ENCODE data around the gene VAV2.

Gene VAV2

DNA sequence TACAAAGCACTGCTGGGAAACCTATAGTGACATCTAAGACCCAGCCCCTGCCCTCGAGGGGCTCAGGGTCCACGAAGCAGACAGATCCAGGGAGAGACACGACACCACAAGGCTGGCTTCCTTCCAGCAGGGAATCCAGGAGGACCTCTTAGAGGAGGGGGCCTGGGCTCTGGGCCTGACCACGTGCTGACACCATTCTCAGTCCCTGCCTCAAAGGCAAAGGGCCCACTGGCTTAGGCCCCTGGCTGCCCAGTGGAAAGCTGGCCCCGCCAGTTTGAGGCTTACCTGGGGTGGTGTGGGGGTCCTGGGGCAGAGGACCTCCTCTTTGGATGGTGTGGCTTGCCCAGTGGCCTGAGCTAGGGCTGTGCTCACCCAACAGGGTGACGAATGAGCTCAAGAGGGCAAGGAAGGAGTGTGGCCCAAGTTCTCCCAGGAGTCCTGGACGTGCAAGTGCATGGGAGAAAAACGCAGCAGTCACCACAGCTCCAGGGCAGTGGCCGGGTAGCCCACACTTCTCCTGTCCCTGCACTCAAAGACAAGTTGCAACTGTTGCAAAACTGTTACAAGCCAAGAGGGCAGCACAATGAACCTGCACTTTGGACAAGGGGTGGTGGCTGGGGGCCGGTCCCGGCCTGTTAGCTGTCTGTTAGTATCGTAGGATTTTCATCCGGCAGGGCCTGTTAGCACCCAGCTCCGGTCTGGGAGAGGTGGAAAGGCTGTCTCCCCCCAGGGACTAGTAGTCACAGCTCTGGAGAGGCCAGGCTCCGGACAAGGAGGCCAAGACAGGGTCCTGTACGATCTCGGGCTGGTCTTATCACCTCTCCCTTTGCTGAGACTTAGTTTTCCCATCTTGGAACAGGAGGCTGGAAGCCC lies 252.5 kb downstream of the VAV2 start:
- DNase-seq (ENCODE audit: low read depth), result no peak

DNA sequence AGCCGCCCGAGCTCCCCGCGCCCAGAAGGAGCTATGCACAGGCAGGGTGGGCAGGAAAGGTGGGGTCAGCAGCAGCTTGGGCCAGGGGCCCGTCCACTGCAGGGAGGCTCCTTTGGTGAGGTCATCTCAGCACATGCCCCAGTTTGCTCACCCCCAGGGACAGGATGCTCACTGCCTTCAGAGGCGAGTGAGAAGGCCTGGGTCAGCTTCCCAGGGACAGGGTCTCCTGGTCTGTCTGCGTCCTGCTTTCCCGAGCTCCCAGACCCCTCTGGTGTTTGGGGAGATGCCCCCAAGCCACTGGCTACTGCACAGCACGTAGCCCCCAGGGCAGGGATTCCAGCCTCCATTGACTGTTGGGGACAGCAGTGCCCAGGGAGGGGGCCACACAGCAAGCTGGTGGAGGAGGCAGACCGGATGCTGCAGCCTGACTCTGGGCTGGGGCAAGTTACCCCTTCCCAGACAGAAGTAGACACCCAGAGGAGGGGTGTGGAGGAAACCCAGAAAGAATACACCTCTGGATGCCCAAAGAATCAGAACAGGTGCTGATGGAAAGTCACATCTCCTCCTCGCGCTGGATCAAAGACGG lies 253.4 kb downstream of the VAV2 start:
- no peak for DNase-seq (ENCODE audit: low read depth)

DNA sequence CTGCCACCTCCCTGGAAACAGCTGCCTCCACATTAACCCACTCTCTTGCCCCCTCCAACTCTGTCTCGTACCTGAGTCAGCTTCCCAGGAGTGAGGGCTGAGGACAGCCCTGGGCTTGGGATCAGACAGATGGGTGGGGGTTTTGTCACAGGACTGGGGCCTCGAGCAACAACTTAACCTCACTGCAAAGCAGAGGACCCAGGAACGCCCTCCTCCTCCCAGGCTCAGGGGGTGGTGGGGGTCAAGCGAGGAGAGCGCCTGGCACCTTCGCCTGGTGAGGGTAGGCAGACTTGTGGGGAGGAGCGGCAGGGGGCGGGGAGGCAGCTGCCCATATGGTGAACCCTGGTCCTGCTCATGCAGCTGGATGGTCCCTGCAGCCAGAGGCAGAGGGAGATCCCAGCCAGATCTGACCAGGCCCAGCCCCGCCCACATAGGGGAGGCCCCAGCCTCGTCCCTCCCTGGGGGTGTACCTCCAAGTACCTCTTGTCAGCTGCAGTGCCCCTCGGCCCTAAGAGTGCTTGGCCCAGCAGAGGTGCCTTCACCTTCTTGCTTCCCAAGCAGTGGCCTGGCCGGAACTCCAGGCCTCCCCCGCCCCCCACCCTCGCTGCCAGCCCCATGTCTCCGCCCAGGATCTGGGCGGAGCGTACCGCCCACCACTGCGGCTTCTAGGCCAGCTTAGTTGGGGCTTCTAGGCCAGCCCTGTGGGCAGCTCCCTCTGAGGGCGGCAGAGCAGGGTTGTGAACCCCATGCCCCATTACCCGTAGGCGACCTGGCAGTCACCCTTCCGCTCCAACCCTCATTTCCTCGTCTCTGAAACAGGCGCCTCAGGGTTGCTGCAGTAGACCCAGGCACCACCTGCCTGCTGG lies 254.1 kb downstream of the VAV2 start, which contains the start of gene SARDH:
SARDH (minus strand) TSS at position 579 of the 866 bp plus-strand sequence. CDS start 4,179 bp downstream, outside the sequence.
- DNase-seq (ENCODE audit: low read depth), result peak; percentile 74

DNA sequence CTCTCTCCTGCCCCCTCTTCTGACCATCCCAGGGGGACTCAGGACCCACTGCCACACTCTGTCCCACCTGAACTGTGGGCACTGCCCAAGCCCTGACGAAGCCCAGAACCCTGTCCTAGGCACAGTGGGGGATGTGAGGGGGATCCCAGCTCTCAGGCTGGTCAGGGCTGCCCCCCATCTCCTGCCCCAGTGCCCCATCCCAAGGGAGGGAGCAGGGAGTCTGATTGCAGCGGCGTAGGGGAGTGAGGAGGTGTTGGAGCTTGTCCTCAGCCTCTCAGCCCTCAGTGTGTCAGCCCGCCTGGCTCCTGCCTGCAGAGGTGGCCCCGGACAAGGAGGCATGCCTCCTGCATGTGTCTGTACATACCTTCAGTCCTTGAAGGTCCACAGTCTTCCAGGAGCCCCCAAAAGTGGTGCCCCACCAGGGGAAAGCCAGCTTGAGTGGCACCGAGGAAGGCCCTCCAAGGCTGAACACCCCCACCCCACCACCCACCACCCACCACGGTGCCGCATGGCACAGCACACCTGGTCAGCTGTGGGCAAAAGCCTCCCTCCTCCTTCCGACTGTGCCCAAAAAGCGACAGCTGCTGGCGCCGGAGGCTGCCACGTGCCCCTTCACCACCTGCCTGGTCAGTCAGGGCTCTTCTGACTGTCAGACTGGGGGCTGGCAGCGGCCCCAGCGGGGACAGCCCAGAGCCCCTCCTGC lies 254.9 kb downstream of the VAV2 start:
- DNase-seq (ENCODE audit: low read depth), result no peak

DNA sequence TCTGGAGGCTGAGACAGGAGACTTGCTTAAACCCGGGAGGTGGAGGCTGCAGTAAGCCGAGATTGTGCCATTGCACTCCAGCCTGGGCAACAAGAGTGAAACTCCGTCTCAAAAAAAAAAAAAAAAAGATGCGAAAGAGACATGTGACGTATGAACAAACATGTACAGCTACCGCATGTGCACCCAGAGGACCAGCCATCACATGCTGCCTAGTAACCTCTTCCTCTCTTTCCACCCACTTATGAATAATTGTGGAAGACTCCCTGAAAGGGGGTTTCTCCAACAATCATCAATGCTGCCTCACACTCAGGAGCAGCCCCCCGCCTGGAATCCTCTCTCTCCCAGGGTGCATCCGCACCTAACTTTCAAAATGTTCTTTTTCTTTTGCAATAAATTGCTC lies 256.2 kb downstream of the VAV2 start:
- DNase-seq (ENCODE audit: low read depth), result no peak

DNA sequence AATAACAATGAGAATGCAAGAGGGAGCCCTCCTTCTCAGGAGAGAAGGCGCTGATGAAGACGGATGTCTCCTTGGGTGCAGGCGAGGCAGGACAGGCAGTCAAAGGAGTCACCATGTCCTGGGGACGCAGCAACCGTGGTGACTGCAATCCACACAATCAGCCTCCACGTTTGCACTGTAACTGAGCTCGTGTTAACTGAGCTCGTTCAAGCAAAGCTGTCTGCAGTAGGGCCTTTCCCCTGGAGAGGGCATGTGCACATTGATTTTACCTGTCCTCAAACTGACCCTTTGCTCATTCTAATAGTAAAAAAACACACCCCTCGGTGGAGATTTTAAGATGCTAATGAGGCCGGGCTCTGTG lies 256.7 kb downstream of the VAV2 start:
- no peak for DNase-seq (ENCODE audit: low read depth)

DNA sequence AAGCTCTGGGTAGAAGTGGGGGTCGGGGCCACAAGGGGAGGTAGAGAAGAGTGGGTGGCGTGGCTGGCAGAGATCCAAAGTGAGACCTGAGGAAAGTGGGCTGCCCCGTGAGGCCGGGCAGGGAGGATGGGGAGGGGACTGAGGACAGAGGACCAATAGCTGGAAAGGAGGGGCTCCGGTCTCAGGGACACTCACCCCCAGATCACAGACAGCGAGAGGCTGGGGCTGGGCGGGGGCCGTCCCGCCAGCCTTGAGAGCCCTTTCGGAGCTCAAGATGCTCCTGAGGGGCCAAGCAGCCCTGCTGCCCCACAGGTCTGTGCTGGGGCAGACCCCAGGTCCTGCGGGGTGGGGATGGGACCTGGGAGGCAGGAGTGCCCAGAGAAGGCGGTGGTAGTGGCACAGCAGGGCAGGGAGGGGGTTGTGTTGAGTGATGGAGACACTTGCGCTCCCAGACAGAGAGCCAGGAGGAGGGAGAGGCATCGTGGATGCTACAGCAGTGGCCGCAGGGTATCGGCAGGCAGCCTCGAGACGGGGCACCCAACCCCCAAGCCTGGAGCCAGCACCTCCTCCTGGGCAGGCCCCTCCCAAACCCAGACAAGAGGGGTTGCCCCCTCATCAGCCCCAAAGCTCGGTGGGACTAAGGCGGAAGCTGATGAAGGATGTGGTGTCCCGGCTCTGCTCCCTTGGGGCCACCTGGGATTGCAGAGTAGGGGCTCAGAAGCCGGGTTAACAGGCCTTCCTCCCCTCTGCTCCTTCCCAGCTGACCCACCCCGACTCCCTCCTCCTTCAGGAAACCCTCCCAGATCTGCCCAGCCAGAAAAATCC lies 257.3 kb downstream of the VAV2 start:
- DNase-seq (ENCODE audit: low read depth), result no peak

DNA sequence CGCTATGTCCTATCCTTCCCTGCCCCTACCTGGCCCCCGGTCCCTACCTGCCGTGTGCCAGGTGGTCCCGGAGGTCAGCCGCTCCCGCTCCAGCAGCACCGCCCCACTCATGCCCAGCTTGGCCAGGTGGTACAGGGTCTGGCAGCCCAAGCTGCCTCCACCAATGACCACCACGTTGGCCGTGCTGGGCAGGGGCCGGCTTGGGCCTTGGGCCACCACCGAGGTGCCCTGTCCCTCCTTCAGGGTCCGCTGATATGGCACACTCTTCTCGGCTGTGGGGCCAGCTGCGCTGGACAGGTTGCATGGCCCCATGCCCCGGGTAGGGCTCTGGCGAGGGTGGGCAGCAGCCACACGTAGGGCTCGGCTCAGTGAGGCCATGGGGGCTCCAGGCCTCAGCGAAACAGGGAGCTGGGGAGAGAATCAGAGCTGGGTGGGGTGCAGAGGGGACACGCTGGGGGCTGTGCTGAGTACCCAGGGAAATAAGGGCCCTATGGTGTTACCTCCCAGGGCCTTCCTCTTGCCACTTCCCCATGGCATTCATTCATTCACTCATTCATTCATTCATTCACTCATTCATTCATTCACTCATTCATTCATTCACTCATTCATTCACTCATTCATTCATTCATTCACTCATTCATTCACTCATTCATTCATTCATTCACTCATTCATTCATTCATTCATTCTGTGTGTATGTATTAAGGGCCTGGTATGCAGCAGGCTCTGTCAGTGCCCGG lies 258.2 kb downstream of the VAV2 start:
- DNase-seq (ENCODE audit: low read depth), result no peak

DNA sequence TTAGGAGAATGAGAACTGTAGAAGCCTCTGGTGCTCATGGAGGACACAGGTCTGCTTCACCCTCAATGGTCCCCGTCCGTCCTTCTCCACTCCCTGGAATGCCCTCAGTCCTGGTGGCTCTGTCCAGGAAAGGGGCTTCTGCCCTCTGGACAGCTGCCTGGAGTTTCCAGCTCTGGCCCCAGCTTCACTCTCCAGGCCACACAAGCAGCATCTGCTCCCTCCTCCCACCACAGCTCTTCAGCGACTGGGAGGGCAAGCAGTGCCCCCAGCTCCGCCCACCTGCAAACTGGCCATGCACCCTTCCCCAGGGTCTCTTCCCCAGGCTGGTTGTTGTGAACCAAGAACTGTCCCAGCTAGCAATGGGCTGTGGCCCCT lies 258.7 kb downstream of the VAV2 start:
- DNase-seq (ENCODE audit: low read depth), result no peak

DNA sequence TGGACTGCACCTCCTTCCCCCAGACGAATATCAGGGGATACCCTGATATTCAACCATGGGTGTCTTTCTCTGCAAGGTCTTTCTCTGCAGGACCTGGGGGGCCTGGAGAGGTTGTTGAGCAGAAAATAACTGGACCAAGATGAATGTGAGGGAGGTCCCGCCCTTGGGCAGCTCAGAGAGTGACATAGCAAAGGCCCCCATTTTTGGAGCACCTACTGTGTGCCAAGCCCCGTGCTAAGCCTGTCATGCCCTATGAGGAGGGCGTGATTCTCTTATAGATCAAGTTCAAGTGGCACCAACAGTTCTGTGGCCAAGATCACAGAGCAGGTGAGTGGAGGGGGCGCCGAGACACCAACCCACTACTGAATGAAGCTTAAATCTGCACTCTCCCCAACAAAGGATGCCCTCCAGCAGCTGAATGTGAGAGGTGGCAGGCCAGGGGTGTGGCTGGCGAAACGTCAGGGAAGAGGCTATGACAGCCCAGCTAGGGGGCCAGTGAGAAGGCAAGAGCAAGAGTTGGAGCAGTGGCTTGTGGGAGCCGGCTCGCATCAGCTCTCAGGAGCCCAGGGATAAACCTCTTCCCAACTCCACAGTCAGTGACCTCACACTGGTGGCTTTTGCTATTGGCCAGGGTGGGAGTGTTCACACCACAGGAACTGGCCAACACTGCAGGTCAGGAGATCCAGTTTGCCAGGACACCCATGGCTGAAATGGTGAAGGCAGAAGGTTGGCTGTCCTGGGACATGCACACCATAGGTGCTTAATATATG lies 259.3 kb downstream of the VAV2 start:
- DNase-seq (ENCODE audit: low read depth), result no peak

DNA sequence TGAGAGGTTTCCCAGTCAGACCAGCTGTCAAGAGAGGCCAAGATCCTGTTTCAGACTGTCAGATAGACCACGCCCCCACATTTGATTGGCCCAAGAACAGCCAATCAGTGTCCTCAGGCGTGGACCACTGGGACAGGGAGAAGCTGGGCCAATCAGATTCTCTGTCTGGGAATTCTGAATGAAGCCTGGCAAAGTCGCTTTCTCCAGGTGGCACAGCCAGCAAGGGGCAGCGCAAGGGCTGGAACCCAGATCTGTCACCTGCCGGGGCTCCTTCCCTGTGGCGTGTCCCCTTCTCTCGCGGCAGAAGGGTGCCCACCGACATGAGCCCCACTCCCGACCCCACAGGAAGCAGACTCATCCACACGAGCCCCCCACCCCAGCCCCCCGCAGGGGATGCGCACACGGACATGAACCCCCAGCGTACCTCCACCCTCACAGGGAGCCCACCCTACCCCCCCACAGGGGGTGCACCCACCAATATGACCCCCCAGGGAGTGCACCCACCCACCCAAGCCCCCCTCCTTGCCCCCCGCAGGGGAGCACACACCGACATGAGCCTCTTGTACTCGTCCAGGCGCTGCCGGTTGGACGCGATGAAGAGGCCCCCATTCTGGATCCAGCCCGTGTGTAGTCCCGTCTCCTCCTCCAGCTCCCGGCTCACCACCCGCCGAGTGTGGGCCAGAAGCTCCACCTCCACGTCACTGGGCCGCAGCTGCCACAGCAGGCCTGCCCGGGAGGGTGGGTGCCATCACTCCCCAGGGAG lies 260.1 kb downstream of the VAV2 start:
- no peak for DNase-seq (ENCODE audit: low read depth)

DNA sequence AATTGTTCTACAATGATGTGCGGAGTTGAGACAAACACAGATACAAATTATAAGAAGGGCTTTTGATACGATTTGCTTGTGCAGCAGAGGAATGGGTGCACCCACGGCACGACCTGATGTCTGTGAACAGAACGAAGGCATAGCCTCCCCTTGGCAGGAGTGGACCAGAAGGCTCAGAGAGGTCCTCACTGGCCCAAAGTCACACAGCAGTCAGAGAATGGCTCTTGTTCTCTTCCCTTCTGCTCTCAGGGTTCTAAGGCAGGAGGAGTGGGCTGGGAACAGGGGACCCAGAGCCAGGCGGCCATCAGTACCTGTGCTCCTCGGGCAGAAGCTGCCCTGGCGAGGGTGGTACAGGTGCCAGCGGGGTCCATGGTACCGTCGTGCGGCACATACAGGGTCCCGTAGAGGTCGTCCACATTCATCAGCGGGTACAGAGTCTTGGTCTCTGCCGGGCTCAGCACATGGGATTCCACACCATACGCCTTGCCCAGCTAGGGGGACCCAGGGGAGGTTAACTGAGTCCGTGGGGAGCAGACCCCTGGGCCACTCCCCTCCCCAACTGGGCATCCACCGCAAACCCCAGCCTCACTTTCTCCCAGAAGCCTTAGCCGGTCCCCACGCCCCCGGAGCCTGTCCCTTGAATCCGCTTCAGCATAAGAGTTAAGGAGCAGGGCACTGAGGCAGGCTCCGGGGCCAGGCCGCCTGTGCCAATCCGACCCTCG lies 261.0 kb downstream of the VAV2 start:
- DNase-seq (ENCODE audit: low read depth), result no peak

DNA sequence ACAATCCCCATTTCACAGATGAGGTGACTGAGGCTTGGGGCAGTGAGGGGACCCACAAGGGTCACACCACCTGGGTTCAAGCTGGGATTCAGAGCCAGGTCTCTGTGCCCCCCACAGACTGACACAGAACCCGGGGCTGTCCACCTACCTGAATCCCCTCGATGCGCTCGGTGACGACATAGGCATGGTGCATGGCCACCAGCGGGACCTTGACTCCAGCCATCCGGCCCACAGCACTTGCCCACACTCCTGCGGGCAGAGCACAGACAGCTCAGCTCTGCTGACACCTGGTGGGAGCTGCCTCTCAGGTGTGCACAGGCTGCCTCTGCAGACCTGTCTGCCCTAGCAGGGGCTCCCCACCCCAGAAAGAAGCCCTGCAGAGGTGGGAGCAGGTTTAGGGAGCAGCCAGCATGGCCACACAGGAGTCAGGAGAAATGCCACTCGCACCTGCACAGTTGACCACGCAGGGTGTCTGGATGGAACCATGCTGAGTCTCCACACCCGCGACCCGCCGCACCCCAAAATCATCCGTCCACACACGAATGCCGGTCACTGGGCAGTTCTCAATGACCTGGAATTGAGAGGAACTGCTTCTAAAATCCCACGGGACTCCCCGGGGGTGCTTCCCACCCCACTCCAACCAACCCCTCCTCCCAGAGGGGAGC lies 262.4 kb downstream of the VAV2 start:
- no peak for DNase-seq (ENCODE audit: low read depth)

DNA sequence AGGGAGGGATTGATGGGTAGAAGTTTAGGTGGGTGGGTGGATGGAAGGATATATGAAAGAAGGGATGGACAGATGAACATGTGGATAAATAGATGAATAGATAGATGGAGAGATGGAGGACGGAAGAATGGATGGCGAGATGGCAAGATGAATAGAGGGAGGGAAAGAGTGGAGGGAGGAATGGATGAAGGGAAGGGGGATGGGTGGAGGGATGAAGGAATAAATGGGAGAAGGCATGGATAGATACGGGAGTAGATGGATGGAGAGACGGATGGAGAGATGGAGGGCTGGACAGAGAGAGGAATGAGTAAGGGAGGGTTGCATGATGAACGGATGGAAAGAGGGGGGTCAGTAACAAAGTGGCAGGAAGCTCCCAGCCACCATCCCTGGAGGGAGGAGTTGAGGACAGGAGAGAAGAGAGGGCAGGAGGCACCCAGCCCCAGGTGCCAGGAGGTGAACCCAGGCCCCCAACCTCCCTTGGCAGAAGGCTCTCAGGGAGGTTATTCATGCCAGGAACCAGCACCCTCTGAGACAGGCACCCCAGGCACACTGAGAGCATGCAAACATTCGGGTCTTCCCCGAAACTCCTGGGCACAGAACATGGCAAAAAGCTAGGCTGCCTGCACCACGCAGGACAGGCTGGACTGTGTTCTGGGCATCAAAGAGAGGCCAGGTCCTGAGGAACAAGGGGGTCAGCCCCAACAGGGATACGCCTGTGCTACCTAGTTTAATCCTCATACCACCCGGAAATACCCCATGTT lies 263.1 kb downstream of the VAV2 start:
- DNase-seq (ENCODE audit: low read depth), result no peak

DNA sequence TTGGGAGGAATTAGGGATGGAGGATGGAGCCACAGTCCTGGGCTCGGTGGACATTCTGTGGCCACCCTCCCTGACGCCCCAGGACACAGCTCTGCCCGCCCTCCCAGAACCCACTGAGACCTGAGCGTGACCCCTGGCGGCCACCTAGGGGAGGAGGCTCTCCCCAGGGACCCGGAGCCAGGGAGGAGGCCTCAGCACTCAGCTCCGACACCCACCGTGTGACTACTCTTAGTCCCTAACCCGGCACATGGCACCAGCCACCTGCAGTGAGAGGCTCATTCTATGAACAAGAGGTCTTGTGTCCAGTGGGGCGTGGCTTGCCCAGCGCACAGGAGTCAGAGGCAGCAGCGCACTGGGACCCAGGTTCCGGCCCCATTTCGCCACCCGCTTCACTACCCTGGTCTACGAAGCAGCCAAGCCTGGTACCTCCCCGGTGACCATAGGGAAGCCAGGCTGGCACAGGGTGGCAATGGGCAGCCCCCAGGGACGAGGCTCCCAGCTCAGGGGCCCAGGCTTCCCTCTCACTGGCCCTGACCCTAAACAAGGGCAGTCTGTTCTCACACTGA lies 264.2 kb downstream of the VAV2 start:
- no peak for DNase-seq (ENCODE audit: low read depth)

DNA sequence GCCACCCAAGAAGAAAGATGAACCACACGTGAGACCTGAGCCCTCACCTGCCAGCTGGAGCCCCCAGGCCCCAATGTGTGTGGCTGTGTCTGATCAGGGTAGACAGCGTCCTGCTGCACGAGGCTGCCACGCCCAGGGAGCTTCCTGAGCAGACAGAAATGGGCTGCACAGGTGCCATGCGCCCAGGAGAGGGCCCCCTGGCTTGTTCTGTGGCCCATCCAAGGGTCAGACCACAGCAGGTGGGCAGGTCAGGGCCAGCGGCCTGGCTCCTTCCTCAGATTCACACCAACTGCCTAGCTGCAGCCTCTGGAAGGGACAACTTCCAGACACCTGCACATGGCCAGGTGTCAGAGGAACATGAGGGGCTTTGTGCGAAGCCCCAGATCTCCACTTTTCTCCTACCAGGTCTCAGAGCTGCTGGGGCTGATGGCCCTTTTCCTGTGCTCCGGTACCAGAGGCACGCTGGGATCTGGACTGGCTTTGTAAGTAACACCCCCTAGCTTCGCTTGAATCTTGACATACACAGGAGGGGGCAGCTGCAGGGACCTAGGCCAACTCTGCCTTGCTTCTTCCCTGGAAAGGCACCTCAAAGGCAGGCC lies 264.7 kb downstream of the VAV2 start:
- no peak for DNase-seq (ENCODE audit: low read depth)

All from CMK (cell line).